Neural progenitor cell (in vitro differentiated cells): ENCODE results near the gene NBDY. TPM values are rescaled to one million over a fixed set of nuclear protein-coding genes. Genes with fewer than 3 reads are reported as not detected.
"Not testable (repeated sequence)": the region's sequence is repeated elsewhere in the genome, so short reads cannot be mapped to it uniquely, and the experiment has no call there.

Source experiments
- DNase-seq: peaks from one replicate; pipeline ENCODE4 v3.0.0-alpha.2; 2016; ENCODE audit warnings: low spot score
- H2AFZ ChIP-seq: fragments of 200-600 bp; sonication (generic); replicated peaks from 2 replicates; pipeline ENCODE4 v1.6.1; 2016; ENCODE audit warnings: antibody characterized with exemption
- H3F3A ChIP-seq: fragments of 200-600 bp; sonication (generic); 2 replicates; pipeline ENCODE4 v1.6.1; 2016; ENCODE audit warnings: antibody characterized with exemption, low read depth
- H3K27ac ChIP-seq: fragments of 200-600 bp; sonication (generic); 2 replicates; pipeline ENCODE4 v1.5.1; 2016; ENCODE audit warnings: mild to moderate bottlenecking
- H3K27me3 ChIP-seq: fragments of 200-600 bp; sonication (generic); 2 replicates; pipeline ENCODE4 v1.6.1; 2016; ENCODE audit warnings: mild to moderate bottlenecking, moderate library complexity
- H3K36me3 ChIP-seq: fragments of 200-600 bp; sonication (generic); 2 replicates; pipeline ENCODE4 v1.5.1; 2016
- H3K4me1 ChIP-seq: fragments of 200-600 bp; sonication (generic); 2 replicates; pipeline ENCODE4 v1.6.1; 2016; ENCODE audit warnings: mixed run types
- H3K4me2 ChIP-seq: fragments of 200-600 bp; sonication (generic); 2 replicates; pipeline ENCODE4 v1.6.1; 2016
- H3K4me3 ChIP-seq: fragments of 200-600 bp; sonication (generic); 2 replicates; pipeline ENCODE4 v1.5.1; 2016
- H3K79me2 ChIP-seq: fragments of 200-600 bp; sonication (generic); 2 replicates; pipeline ENCODE4 v1.6.1; 2016; ENCODE audit warnings: low read depth
- H3K9ac ChIP-seq: fragments of 200-600 bp; sonication (generic); 2 replicates; pipeline ENCODE4 v1.6.1; 2016
- H3K9me3 ChIP-seq: fragments of 200-600 bp; sonication (generic); 2 replicates; pipeline ENCODE4 v1.5.1; 2016; ENCODE audit warnings: low read depth
- H4K20me1 ChIP-seq: fragments of 200-600 bp; sonication (generic); 2 replicates; pipeline ENCODE4 v1.6.1; 2016; ENCODE audit warnings: low read depth
- H3K27ac Mint-ChIP-seq: 3 replicates; pipeline ENCODE4 v1.8.0; 2021; ENCODE audit warnings: mixed read lengths
- H3K27me3 Mint-ChIP-seq: 2 replicates; pipeline ENCODE4 v1.8.0; 2022; ENCODE audit warnings: low read depth, mild to moderate bottlenecking, inconsistent platforms, moderate library complexity, mixed read lengths; ENCODE audit not compliant: insufficient read depth
- H3K36me3 Mint-ChIP-seq: 3 replicates; pipeline ENCODE4 v1.8.0; 2021; ENCODE audit warnings: mixed read lengths
- H3K4me1 Mint-ChIP-seq: 3 replicates; pipeline ENCODE4 v1.8.0; 2021; ENCODE audit warnings: mixed read lengths
- H3K4me3 Mint-ChIP-seq: 3 replicates; pipeline ENCODE4 v1.8.0; 2021; ENCODE audit warnings: mild to moderate bottlenecking, moderate library complexity, mixed read lengths
- H3K9me3 Mint-ChIP-seq: 3 replicates; pipeline ENCODE4 v1.8.0; 2020; ENCODE audit warnings: mixed read lengths
- CTCF ChIP-seq: fragments of 200-600 bp; sonication (generic); IDR thresholded peaks from 2 replicates; pipeline ENCODE4 v1.5.1; 2017; ENCODE audit warnings: antibody characterized with exemption, mild to moderate bottlenecking
- EZH2 ChIP-seq: fragments of 200-600 bp; sonication (generic); IDR thresholded peaks from 2 replicates; pipeline ENCODE4 v1.6.1; 2017; ENCODE audit warnings: antibody characterized with exemption, mild to moderate bottlenecking, moderate library complexity
- EZH2phosphoT487 ChIP-seq: fragments of 200-600 bp; sonication (generic); IDR thresholded peaks from 2 replicates; pipeline ENCODE4 v1.6.1; 2017; ENCODE audit warnings: antibody characterized with exemption
- total RNA-seq: library from RNA; depleted of rRNA; stranded (reverse); fragments of >200 nt; gene quantifications from 2 replicates; pipeline ENCODE4 v1.2.3, GENCODE V29; 2015; ENCODE audit warnings: low replicate concordance

The NBDY gene, protein sequence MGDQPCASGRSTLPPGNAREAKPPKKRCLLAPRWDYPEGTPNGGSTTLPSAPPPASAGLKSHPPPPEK
- total RNA-seq = 12.2 and 19.2 TPM in 2 replicates

DNA sequence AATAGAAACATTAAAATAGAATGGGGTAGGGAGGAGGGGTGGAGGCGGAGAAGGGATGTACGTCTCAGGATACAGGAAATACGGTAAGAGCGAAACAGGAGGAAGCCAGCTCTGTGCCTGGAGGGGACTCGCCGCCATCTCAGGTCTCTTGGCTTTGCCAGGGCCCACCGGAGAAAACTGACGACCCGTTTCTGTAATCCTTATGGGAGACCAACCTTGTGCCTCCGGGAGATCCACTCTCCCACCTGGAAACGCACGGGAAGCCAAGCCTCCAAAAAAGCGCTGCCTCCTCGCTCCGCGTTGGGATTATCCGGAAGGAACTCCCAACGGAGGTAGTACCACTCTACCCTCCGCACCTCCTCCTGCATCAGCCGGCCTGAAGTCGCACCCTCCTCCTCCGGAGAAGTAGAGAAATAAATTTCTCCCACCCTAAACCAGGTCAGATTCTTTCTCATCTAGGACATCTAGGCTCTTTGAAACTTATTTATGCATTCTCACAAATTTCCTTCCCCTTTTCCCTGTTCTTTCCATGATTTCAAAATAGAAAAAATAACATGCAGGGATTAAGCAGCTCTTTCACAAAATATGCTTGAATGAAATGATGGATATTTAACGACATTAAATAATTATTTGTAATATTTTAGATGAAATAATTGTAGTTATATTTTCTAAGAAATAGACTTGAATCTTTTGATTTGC is at the start of gene NBDY:
NBDY (plus strand) TSS at position 92 of the 699 bp plus-strand sequence; CDS start at position 203, 111 bp downstream.
- H3K27me3 ChIP-seq = no peaks in the 10 kb centered on the region
- peaks cover 16% of the 10 kb centered on the region for H3F3A ChIP-seq
- peak within 1 kb of the TSS; percentile 92 for H2AFZ ChIP-seq
- Mint-ChIP-seq H3K27ac (peak within 1 kb of the TSS; percentile 87), H3K36me3 (no peaks in the 10 kb centered on the region), H3K4me3 (peak within 1 kb of the TSS; percentile 95), H3K27me3 (peaks cover 3% of the 10 kb centered on the region), H3K9me3 (no peaks in the 10 kb centered on the region), H3K4me1 (peaks cover 7% of the 10 kb centered on the region)
- no peak for TF ChIP-seq EZH2phosphoT487
- H3K4me1 ChIP-seq = peaks cover 14% of the 10 kb centered on the region
- DNase-seq = peak; percentile 62
- peaks cover 7% of the 10 kb centered on the region for H4K20me1 ChIP-seq
- peak within 1 kb of the TSS; percentile 21 for H3K27ac ChIP-seq
- peaks cover 45% of the 10 kb centered on the region for H3K79me2 ChIP-seq
- peak within 1 kb of the TSS; percentile 73 for H3K4me2 ChIP-seq
- peaks cover 5% of the 10 kb centered on the region for H3K36me3 ChIP-seq
- H3K9ac ChIP-seq = peak within 1 kb of the TSS; percentile 24
- H3K9me3 ChIP-seq = no peaks in the 10 kb centered on the region
- peak within 1 kb of the TSS; percentile 79 for H3K4me3 ChIP-seq

- not testable (repeated sequence) for H3K36me3 ChIP-seq, H3K79me2 ChIP-seq, H3K27ac ChIP-seq, H3K4me2 ChIP-seq, H3K27ac Mint-ChIP-seq, H3K9ac ChIP-seq, H3K27me3 ChIP-seq, H3K4me1 ChIP-seq, H3K9me3 Mint-ChIP-seq, H3F3A ChIP-seq, H3K36me3 Mint-ChIP-seq, H3K4me3 ChIP-seq, H3K4me1 Mint-ChIP-seq, DNase-seq, H3K27me3 Mint-ChIP-seq, H3K4me3 Mint-ChIP-seq, H3K9me3 ChIP-seq, H2AFZ ChIP-seq, H4K20me1 ChIP-seq
These were observed 24.5 kb upstream of the NBDY start for GRCh38 chrX:56704530-56704929.

GRCh38 chrX:56726605-56727004 is 2.4 kb upstream of the NBDY start:
- H3K4me3 Mint-ChIP-seq = no peak overlapping the region
- H2AFZ ChIP-seq = no peak overlapping the region
- peaks cover 11% of the 10 kb centered on the region for H3K4me1 ChIP-seq
- H3K79me2 ChIP-seq = peaks cover 18% of the 10 kb centered on the region
- H3K27me3 Mint-ChIP-seq = peaks cover 3% of the 10 kb centered on the region
- H3K9me3 ChIP-seq = no peaks in the 10 kb centered on the region
- peaks cover 16% of the 10 kb centered on the region for H3F3A ChIP-seq
- H3K9me3 Mint-ChIP-seq = no peaks in the 10 kb centered on the region
- H3K27ac ChIP-seq = no peak overlapping the region
- H4K20me1 ChIP-seq = peaks cover 7% of the 10 kb centered on the region
- H3K4me2 ChIP-seq = no peak overlapping the region
- no peaks in the 10 kb centered on the region for H3K27me3 ChIP-seq
- H3K4me1 Mint-ChIP-seq = peaks cover 7% of the 10 kb centered on the region
- peak; percentile 52 for DNase-seq
- H3K36me3 Mint-ChIP-seq = no peaks in the 10 kb centered on the region
- H3K4me3 ChIP-seq = no peak overlapping the region
- H3K9ac ChIP-seq = no peak overlapping the region
- H3K36me3 ChIP-seq = no peaks in the 10 kb centered on the region
- H3K27ac Mint-ChIP-seq = no peak overlapping the region
- TF ChIP-seq EZH2phosphoT487 = no peak
- TF ChIP-seq CTCF = peak; percentile 79

- H3K36me3 Mint-ChIP-seq = no peaks in the 10 kb centered on the region
- H4K20me1 ChIP-seq = peaks cover 7% of the 10 kb centered on the region
- TF ChIP-seq CTCF (no peak), EZH2 (no peak), EZH2phosphoT487 (no peak)
- peaks cover 27% of the 10 kb centered on the region for H3K79me2 ChIP-seq
- H3K27me3 Mint-ChIP-seq = peaks cover 3% of the 10 kb centered on the region
- no peak for DNase-seq
- H3K27me3 ChIP-seq = no peaks in the 10 kb centered on the region
- no peaks in the 10 kb centered on the region for H3K9me3 Mint-ChIP-seq
- no peaks in the 10 kb centered on the region for H3K9me3 ChIP-seq
- H3K4me3 ChIP-seq = no peak overlapping the region
- no peak overlapping the region for H3K4me2 ChIP-seq
- no peak overlapping the region for H3K4me3 Mint-ChIP-seq
- peaks cover 1% of the 10 kb centered on the region for H3K36me3 ChIP-seq
- peaks cover 16% of the 10 kb centered on the region for H3F3A ChIP-seq
- peaks cover 14% of the 10 kb centered on the region for H3K4me1 ChIP-seq
- H3K27ac ChIP-seq = no peak overlapping the region
- H3K4me1 Mint-ChIP-seq = peaks cover 7% of the 10 kb centered on the region
- H2AFZ ChIP-seq = peak overlapping the region; percentile 92
- no peak overlapping the region for H3K9ac ChIP-seq
- H3K27ac Mint-ChIP-seq = no peak overlapping the region
These were observed 1.5 kb upstream of the NBDY start for GRCh38 chrX:56727531-56727930.
